Measurements from ENCODE around the gene MSX2.

Gene MSX2

GRCh38 chr5:174777111-174777510 is 52.7 kb downstream of the MSX2 start:
- no peak for DNase-seq (ENCODE audit: low read depth)

- peak; percentile 16 for DNase-seq (ENCODE audit: low read depth)
Observed at GRCh38 chr5:174777583-174777982, 53.2 kb downstream of the MSX2 start.
